Measurements from ENCODE around the gene AVPR2.

The AVPR2 gene

DNA sequence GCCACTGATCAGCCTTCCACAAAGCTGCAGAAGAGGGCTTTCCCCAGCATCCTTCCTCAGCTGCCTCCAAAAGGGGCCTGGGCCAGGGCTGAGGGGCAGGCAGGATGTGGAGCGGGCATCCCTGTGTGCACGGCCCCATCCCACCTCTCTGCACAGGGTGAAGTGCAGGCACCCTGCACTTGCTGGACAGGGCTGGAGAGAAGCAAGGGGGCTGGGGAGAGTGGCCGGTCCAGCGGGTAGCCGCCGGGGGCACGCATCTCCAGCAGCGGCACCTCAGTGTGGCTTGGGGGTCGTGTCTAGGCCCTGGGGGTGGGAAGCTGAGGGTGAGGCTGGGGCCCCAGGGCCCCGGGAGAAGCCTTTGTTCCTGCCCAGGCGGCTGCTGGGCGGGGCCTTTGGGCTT is 3.0 kb downstream of the AVPR2 start:
- H3K4me1 Mint-ChIP-seq, result peaks cover 22% of the 10 kb centered on the region
- H3K36me3 Mint-ChIP-seq, result peaks cover 6% of the 10 kb centered on the region
- no peak for DNase-seq (ENCODE audit: low spot score in 2 of 2)
- no peak for ATAC-seq (ENCODE audit: low read depth)
- no peak overlapping the region for H3K27ac Mint-ChIP-seq
- no peaks in the 10 kb centered on the region for H3K9me3 Mint-ChIP-seq
- H3K4me3 Mint-ChIP-seq, result no peak overlapping the region
- no peaks in the 10 kb centered on the region for H3K27me3 Mint-ChIP-seq

DNA sequence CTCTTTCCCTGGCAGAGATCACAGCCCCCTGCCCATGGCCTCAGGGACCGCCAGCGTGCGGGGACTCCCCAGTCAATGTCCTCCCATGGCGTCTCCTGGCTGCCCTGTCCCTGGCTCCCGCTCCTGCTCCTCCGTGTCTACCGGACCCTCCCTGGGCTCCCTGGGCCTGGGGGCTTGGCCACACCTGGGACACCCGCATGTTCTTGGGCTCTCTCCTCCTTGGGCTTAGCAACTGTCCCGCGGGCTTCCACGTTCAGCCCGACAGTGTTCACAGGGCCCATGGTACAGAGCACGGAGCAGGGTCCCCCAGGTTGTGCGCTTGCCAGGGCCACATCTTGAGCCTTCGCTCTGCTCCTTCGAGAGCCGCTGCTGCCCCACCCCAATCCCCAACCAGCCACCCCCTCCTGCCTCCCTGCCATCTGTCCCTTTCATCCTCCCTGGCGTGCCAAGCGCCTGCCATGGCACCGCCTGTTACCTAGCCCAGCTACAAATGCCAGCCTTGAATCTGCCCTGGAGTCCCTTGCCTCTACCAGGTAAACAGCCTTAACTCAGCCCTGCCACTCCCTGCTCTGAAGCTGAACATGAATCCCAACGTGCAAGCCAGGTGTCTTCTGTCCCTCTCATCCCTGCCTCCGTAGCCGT is 3.9 kb downstream of the AVPR2 start:
- Mint-ChIP-seq H3K4me1 (peaks cover 14% of the 10 kb centered on the region), H3K9me3 (no peaks in the 10 kb centered on the region), H3K36me3 (peaks cover 6% of the 10 kb centered on the region), H3K27me3 (no peaks in the 10 kb centered on the region), H3K27ac (no peak overlapping the region), H3K4me3 (no peak overlapping the region)
- ATAC-seq (ENCODE audit: low read depth) (no peak), DNase-seq (ENCODE audit: low spot score in 2 of 2) (no peak)

DNA sequence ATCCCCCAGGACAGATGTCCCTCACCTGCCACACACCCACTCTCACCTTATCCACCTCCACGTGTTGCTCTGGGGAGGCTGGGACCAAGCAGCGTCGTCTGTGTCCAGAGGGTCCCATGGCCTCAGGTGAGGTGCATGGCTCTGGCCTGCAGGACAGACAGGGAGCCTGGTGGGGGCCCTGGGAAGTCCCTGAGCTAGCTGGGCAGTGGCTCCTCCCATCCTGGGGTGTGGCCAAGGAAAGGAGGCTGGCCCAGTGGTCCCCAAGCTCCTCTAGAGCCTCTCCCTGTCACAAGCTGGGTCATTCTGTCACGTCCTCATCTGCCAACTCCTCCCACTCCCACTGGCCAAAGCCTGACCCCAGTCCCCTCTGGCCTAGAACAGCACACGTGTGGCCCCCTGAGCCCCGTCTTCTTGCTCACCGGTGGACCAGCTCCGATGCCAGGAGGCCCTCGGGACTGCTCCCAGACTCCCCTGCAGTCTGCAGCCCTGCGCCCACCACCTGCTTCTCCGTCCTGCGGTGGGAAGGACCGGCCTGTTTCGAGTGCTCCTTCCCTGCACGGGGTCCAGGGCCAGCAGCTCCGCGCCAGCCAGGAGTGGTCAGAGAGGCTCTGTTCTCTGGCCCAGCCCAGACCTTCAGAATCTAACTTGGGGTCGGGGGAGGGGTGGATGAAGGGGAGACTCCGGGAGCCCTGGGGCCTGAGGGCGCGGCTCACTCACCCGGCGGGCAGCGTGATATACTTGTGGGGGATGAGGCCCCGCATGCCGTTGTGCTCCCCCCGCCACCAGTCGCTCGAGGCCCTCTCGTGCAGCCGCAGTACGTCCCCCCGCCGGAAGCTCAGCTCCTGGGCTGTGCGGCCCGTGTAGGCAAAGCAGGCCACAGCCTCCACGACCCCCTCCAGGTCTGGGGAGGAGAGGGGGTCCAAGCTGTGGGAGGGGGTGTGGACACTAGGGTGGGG is 4.8 kb downstream of the AVPR2 start:
- H3K27me3 Mint-ChIP-seq, result no peaks in the 10 kb centered on the region
- H3K4me3 Mint-ChIP-seq, result no peak overlapping the region
- peaks cover 8% of the 10 kb centered on the region for H3K36me3 Mint-ChIP-seq
- no peaks in the 10 kb centered on the region for H3K9me3 Mint-ChIP-seq
- no peak overlapping the region for H3K27ac Mint-ChIP-seq
- ATAC-seq (ENCODE audit: low read depth) (peak; percentile 47), DNase-seq (ENCODE audit: low spot score in 2 of 2) (no peak)
- H3K4me1 Mint-ChIP-seq, result peaks cover 7% of the 10 kb centered on the region

DNA sequence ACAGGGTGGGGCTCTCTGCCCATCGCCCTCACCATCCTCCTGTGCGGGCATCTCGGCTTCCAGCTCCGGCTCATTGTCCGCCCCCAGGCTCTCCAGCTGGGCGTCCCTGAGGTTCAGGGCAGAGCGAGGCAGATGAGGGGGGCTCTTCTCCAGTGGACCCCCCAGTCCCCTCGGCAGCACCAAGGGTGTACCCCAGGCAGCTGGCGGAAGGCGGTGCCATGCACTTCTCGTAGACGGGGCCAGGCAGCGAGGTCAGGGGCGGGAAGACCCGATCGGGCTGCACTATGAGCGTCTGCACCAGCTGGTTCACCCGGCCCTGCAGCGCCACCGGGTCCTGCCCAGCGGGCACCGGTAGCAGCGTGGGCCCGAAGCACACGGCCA is 5.5 kb downstream of the AVPR2 start:
- Mint-ChIP-seq H3K27ac (no peak overlapping the region), H3K9me3 (no peaks in the 10 kb centered on the region), H3K4me1 (peaks cover 5% of the 10 kb centered on the region), H3K27me3 (no peaks in the 10 kb centered on the region), H3K36me3 (peaks cover 8% of the 10 kb centered on the region), H3K4me3 (no peak overlapping the region)
- no peak for ATAC-seq (ENCODE audit: low read depth)
- DNase-seq (ENCODE audit: low spot score in 2 of 2), result no peak

DNA sequence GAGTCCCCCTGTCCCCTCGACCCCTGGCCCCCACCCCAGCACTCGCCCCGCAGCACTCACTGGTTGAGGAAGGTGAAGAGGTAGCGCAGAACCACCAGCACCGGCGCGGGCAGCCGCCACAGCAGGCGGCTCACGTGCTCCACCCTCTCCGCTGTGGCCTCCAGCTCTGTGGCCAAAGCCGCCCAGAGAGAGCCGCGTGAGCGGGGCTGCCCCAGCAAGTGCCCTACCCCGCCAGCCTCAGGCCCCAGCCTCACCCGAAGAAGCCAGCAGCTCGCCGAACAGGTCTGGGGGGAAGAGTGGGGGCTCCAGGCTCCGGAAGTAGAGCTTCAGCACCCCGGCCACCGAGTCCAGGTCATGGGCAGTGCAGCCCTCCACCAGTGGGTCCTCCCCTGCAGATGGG is 6.0 kb downstream of the AVPR2 start:
- H3K4me3 Mint-ChIP-seq, result no peak overlapping the region
- peaks cover 8% of the 10 kb centered on the region for H3K36me3 Mint-ChIP-seq
- peaks cover 5% of the 10 kb centered on the region for H3K4me1 Mint-ChIP-seq

DNA sequence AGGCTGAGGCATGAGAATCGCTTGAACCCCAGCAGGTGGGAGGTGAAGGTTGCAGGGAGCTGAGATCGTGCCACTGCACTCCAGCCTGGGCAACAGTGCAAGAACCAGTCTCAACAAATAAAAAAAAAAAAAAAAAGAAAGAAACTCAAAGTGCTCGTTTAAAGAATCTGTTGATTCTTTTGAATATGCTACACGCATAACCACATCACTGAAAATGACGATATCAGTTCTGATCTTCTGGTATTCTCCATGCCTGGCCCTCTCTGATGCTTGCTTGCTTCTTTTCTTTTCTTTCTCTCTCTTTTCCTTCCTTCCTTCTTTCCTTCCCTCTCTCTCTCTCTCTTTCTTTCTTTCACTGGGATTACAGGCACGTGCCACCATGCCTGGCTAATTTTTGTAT is 7.3 kb downstream of the AVPR2 start:
- no peak overlapping the region for H3K27ac Mint-ChIP-seq
- H3K9me3 Mint-ChIP-seq, result no peaks in the 10 kb centered on the region
- no peaks in the 10 kb centered on the region for H3K27me3 Mint-ChIP-seq
- no peak for DNase-seq (ENCODE audit: low spot score in 2 of 2)
- no peak overlapping the region for H3K4me3 Mint-ChIP-seq
- peaks cover 7% of the 10 kb centered on the region for H3K4me1 Mint-ChIP-seq
- H3K36me3 Mint-ChIP-seq, result peaks cover 12% of the 10 kb centered on the region
- no peak for ATAC-seq (ENCODE audit: low read depth)

More for the DNA sequence above, 6.0 kb downstream of the AVPR2 start:
- ATAC-seq (ENCODE audit: low read depth) (no peak), DNase-seq (ENCODE audit: low spot score in 2 of 2) (no peak)
- H3K27ac Mint-ChIP-seq, result no peak overlapping the region
- H3K27me3 Mint-ChIP-seq, result no peaks in the 10 kb centered on the region
- no peaks in the 10 kb centered on the region for H3K9me3 Mint-ChIP-seq

DNA sequence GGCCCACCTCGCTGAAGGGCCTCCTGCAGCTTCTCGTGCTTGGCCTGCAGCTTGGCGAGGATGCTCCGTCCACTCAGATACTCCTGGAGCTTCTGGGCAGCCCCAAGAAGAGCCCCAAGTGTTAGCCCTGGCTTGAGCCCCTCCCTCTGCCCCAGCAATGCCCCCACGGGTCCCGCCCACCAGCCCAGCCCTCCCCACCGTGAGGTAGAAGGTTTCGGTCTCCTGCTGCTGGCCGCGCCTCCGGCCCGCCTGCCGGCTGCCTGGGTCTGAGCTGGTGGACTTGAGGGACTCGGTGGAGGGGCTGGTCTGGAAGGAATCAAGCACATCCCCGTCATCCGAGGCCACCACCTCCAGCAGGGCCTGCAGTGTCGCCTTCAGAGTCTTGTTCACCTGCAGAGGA is 8.7 kb downstream of the AVPR2 start:
- Mint-ChIP-seq H3K36me3 (peaks cover 15% of the 10 kb centered on the region), H3K9me3 (no peaks in the 10 kb centered on the region), H3K4me3 (no peak overlapping the region), H3K27ac (no peak overlapping the region), H3K27me3 (no peaks in the 10 kb centered on the region), H3K4me1 (peaks cover 7% of the 10 kb centered on the region)
- DNase-seq (ENCODE audit: low spot score in 2 of 2), result no peak
- no peak for ATAC-seq (ENCODE audit: low read depth)

DNA sequence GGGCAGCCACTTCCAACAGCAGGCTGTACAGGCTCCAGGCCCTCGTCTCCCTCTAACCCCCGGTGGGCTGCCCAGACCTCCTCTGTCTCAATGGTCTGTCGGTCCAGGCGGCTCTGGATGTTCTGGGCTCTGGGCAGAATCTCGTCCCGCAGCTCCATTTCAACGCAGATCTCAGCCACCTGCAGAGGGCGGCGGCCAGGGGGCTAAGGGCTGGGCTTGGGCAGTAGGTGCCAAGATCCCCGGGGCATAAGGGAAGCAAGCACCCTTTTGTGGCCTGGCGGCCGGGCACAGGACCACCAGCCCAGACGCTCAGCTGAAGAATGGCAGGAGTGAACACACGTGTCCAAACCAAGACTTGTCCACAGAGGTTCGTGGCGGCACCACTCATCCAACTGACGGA is 9.2 kb downstream of the AVPR2 start:
- DNase-seq (ENCODE audit: low spot score in 2 of 2), result no peak
- Mint-ChIP-seq H3K9me3 (no peaks in the 10 kb centered on the region), H3K27ac (no peak overlapping the region), H3K36me3 (peaks cover 13% of the 10 kb centered on the region), H3K4me1 (peaks cover 5% of the 10 kb centered on the region), H3K27me3 (no peaks in the 10 kb centered on the region), H3K4me3 (no peak overlapping the region)
- no peak for ATAC-seq (ENCODE audit: low read depth)

DNA sequence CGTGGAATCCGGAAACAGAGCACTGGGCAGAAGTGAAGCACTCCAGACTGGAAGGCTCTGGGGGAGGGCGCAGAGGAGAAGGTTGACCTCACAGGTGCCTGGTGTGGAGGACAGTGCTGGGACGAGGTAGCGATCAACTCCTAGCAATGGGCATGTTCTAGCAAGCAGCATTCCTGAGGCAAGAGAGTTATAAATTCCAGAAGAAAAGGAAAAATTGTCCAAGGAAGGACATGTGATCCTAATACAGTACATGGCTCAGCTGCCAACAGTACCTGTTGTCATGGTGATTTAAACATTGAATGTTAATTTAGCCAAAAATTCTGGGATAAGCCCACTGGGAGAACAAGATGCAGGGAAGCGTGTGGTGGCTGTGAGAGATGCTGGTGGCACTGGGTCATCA is 13.4 kb downstream of the AVPR2 start:
- no peaks in the 10 kb centered on the region for H3K27me3 Mint-ChIP-seq
- peaks cover 17% of the 10 kb centered on the region for H3K36me3 Mint-ChIP-seq
- no peaks in the 10 kb centered on the region for H3K9me3 Mint-ChIP-seq
- DNase-seq (ENCODE audit: low spot score in 2 of 2), result no peak
- no peak for ATAC-seq (ENCODE audit: low read depth)
- no peak overlapping the region for H3K4me3 Mint-ChIP-seq
- no peak overlapping the region for H3K27ac Mint-ChIP-seq
- H3K4me1 Mint-ChIP-seq, result peaks cover 8% of the 10 kb centered on the region

DNA sequence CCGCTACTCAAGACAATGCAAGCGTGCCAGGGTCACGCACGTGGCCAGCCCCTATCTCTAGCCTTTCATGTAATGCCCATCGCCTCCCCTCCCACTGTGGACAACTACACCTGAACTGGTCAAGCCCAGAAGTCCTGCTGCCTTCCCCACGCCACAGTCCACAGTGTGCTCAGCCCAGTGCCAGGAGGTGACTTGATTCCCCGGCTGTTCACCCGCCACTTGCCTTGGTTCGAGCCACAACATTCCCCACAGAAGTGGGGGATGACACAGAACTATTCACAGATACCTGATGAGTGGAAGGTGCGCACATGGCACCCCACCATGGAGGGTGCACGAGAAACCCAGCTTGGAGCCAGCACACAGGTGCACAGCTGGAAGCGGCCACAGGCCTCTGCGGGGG is 14.8 kb downstream of the AVPR2 start:
- Mint-ChIP-seq H3K27ac (no peak overlapping the region), H3K9me3 (no peaks in the 10 kb centered on the region), H3K36me3 (peaks cover 16% of the 10 kb centered on the region), H3K4me1 (peaks cover 15% of the 10 kb centered on the region), H3K27me3 (no peaks in the 10 kb centered on the region), H3K4me3 (no peak overlapping the region)
- ATAC-seq (ENCODE audit: low read depth) (no peak), DNase-seq (ENCODE audit: low spot score in 2 of 2) (no peak)

DNA sequence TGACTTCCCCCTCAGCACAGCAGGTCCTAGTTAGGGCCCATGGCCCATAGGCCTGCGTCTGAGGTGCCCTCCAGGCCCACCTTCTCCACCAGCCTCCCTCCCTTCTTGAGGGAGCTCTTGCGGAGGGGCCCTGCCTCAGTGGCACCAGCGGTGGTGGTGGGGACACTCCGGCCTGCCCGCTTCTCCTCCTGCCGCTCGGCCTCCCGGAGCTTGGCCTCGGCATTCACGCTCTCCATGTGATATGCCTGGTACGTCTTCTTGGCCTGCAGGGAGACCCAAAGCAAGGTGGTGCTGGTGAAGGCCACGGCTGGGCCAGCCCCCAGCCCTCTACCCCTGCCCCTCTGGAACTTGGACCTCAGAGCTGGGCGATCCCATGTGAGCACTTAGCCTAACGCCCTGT is 16.1 kb downstream of the AVPR2 start:
- H3K27ac Mint-ChIP-seq, result no peak overlapping the region
- ATAC-seq (ENCODE audit: low read depth), result no peak

DNA sequence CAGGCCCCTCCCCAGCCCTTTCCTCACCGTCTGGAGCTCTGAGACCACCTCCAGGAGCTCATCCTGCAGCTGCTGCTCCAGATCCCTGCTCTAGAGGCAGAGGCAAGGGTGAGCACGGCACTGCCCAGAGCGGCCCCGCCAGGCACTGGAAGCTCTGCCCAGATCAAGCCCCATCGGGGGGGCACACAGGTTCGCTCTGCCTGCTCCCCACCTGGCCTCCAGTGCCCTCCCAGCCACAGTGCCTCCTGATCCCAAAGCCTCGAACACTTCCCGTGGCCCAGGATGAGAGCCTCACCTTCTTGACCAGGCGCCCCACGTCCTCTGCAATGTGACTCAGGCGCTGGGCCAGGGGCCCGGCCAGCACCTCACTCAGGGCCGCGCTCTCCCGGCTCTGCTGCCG is 16.6 kb downstream of the AVPR2 start:
- Mint-ChIP-seq H3K4me3 (no peak overlapping the region), H3K4me1 (peaks cover 19% of the 10 kb centered on the region), H3K27ac (no peak overlapping the region), H3K27me3 (no peaks in the 10 kb centered on the region), H3K9me3 (no peaks in the 10 kb centered on the region), H3K36me3 (peaks cover 16% of the 10 kb centered on the region)
- no peak for ATAC-seq (ENCODE audit: low read depth)
- no peak for DNase-seq (ENCODE audit: low spot score in 2 of 2)

More for the DNA sequence above, 16.1 kb downstream of the AVPR2 start:
- H3K4me3 Mint-ChIP-seq, result no peak overlapping the region
- no peaks in the 10 kb centered on the region for H3K9me3 Mint-ChIP-seq
- H3K4me1 Mint-ChIP-seq, result peaks cover 18% of the 10 kb centered on the region
- peaks cover 16% of the 10 kb centered on the region for H3K36me3 Mint-ChIP-seq
- no peaks in the 10 kb centered on the region for H3K27me3 Mint-ChIP-seq
- DNase-seq (ENCODE audit: low spot score in 2 of 2), result no peak

DNA sequence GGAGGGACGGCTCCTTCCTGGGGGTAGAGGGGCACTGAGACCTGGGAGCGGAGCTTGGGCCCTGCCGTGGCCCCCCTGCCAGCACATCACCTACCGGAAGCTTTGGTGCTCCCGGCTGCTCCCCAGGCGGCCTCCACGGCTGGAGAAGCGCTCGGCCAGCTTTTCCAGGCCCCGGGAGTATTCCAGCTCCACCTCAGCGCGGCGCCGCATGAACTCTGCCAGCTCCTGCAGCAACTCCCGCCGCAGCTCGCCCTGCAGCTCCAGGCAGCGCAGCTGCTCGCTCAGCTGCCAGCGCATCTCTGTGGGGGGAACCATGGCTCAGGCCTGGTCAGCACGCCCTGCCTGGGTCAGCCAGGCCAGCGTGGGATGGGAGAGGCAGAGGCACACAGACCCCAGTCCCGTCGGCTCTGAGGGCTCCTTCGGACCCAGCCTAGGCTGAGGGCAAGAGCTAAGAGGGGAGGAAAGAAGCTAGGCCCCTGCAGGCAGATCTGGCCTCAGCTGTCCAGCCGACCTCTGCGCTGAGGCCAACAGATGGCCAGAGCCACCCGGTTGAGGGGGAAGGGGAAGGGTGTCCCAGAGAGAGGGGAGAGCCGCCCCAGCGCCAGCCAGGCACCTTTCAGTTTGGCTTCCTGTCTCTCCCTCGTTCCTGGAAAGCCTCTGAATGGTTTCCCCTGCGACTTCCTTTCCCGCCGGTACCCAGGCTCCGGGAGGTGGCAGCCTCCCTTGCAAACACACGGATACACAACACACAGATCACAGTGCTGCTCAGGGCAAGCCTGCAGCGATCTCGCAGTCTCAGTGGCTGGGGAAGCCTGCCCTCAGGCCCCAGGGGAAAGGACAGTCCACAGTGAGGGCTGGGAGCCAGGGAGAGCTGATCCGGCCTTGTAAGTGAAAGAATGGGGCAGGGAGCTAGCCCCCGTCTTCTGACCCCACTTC is 17.3 kb downstream of the AVPR2 start:
- H3K27me3 Mint-ChIP-seq, result no peaks in the 10 kb centered on the region
- no peak overlapping the region for H3K4me3 Mint-ChIP-seq
- no peak overlapping the region for H3K27ac Mint-ChIP-seq
- DNase-seq (ENCODE audit: low spot score in 2 of 2) (no peak), ATAC-seq (ENCODE audit: low read depth) (no peak)
- no peaks in the 10 kb centered on the region for H3K9me3 Mint-ChIP-seq
- H3K4me1 Mint-ChIP-seq, result peaks cover 17% of the 10 kb centered on the region
- H3K36me3 Mint-ChIP-seq, result peaks cover 13% of the 10 kb centered on the region
